ENCODE results near the gene KCNQ1.

GRCh38 chr11:2579315-2580060 lies 134.7 kb downstream of the KCNQ1 start:
- no peak for TF ChIP-seq EZH2 (IDR thresholded peaks at IDR 0.05; ENCODE audit: insufficient read depth, poor library complexity, severe bottlenecking)
- TF ChIP-seq EZH2phosphoT487 (IDR thresholded peaks at IDR 0.05; ENCODE audit: insufficient read depth, low read depth) = no peak
